ENCODE data around the gene EMCN.

- TF ChIP-seq CTCF (IDR thresholded peaks at IDR 0.05), result no peak
- no peak for TF ChIP-seq POLR2A (IDR thresholded peaks at IDR 0.05)
Measured at GRCh38 chr4:100511896-100512295, 5.9 kb downstream of the EMCN start.
